A673 (cell line): Measurements from ENCODE around the gene LPP. TPM values are rescaled to one million over a fixed set of nuclear protein-coding genes. Genes with fewer than 3 reads are reported as not detected.
A peak's percentile ranks its signal among the peaks of the same experiment; 100 is the strongest.

Source experiments
- BruUV-seq: library from RNA; stranded (reverse); fragments of 400-500 nt; replicated peaks from 2 replicates; lab custom pipeline; 2021; lab: Mats Ljungman, UMichigan
- CTCF ChIA-PET: fragments of 300-600 bp; sonication (Branson Sonifier 250); formaldehyde crosslinking; loops from one replicate; lab custom pipeline; 2022; ENCODE audit warnings: antibody characterized with exemption; lab: Charles Lee
- POLR2A ChIA-PET: fragments of 300-600 bp; sonication (Branson Sonifier 250); formaldehyde crosslinking; loops from one replicate; lab custom pipeline; 2022; ENCODE audit warnings: antibody characterized with exemption; ENCODE audit not compliant: low non-redundant PET; lab: Charles Lee
- DNase-seq: peaks from one replicate; pipeline ENCODE4 v3.0.0-alpha.2; 2015; ENCODE audit warnings: low spot score
- H3K27ac ChIP-seq: fragments of 200-600 bp; sonication (generic); 2 replicates; pipeline ENCODE4 v1.5.1; 2016; ENCODE audit warnings: mixed run types, low read depth, mild to moderate bottlenecking, mixed read lengths, antibody characterized with exemption, low read length; ENCODE audit not compliant: poor library complexity, severe bottlenecking
- H3K27me3 ChIP-seq: fragments of 200-600 bp; sonication (generic); replicated peaks from 2 replicates; pipeline ENCODE4 v1.6.1; 2017; ENCODE audit warnings: mixed run types, low read depth, mild to moderate bottlenecking, mixed read lengths, antibody characterized with exemption, low read length; ENCODE audit not compliant: insufficient read depth, poor library complexity
- H3K36me3 ChIP-seq: fragments of 200-600 bp; sonication (generic); 2 replicates; pipeline ENCODE4 v1.6.1; 2016; ENCODE audit warnings: mixed run types, mild to moderate bottlenecking, mixed read lengths, antibody characterized with exemption, low read length; ENCODE audit not compliant: insufficient read depth, poor library complexity, severe bottlenecking
- H3K4me1 ChIP-seq: fragments of 200-600 bp; sonication (generic); 2 replicates; pipeline ENCODE4 v1.6.1; 2017; ENCODE audit warnings: mixed run types, mild to moderate bottlenecking, mixed read lengths, antibody characterized with exemption, low read length; ENCODE audit not compliant: insufficient read depth, poor library complexity, severe bottlenecking
- H3K4me3 ChIP-seq: fragments of 200-600 bp; sonication (generic); 2 replicates; pipeline ENCODE4 v1.5.1; 2016; ENCODE audit warnings: low read depth, mixed run types, mild to moderate bottlenecking, mixed read lengths, low read length; ENCODE audit not compliant: poor library complexity, severe bottlenecking
- H3K9me3 ChIP-seq: fragments of 200-600 bp; sonication (generic); 2 replicates; pipeline ENCODE4 v1.6.1; 2016; ENCODE audit warnings: mixed run types, low read depth, mild to moderate bottlenecking, mixed read lengths, antibody characterized with exemption, low read length; ENCODE audit not compliant: poor library complexity, severe bottlenecking
- EZH2 ChIP-seq: fragments of 200-600 bp; sonication (generic); IDR thresholded peaks from 2 replicates; pipeline ENCODE4 v1.6.1; 2017; ENCODE audit warnings: borderline replicate concordance, low read depth, mild to moderate bottlenecking, mixed read lengths, antibody characterized with exemption, low read length; ENCODE audit not compliant: poor library complexity, severe bottlenecking
- intact Hi-C: fragments of 100-400 bp; cut with micrococcal nuclease; formaldehyde crosslinking; loops from one replicate; pipeline ENCODE4 v1.10.0; 2022; ENCODE audit not compliant: unreplicated experiment
- total RNA-seq: library from RNA; stranded (reverse); gene quantifications from 2 replicates; pipeline ENCODE4 v1.2.3, GENCODE V29; 2021
- TF ChIP-seq, protein P1 (sequence below): fragments of 300-800, 200-600 bp; sonication (generic); conservative IDR thresholded peaks from 2 replicates; pipeline ENCODE4 v1.5.1; 2017; ENCODE audit warnings: low read depth, mild to moderate bottlenecking, antibody characterized with exemption, low read length, moderate library complexity, mixed read lengths

The LPP gene
- total RNA-seq, 1 experiment from 2014 or later, result 39.7 TPM

DNA sequence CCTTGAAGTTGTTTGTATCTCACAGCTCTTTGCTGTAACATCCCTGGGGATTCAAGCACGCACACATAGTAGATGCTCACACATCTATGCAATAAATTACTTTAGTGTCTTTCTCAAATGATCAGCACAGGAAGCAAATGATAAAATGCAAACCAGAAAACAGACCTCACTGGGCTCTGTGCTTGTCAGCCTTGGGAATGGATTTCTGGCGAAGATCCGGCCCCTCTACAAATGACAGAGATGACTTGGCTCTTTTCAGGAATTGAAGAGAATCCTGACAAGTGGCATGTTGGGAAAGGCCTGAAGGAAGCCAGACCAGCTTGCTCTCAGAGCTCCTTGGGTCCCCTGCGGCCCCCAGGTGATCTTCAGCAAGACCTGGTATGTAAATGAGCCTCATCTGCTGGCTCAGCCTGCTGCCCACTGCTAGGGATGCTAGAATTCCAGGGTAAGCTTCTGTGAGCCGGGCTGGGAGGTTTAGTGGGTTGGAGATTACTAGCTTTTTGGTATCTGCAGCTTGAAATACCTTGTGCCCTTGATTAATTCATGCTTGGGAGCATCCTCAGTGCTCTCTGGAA lies 54.1 kb downstream of the LPP start:
- Histone ChIP-seq H3K36me3 (no peaks in the 10 kb centered on the region), H3K4me1 (peaks cover 13% of the 10 kb centered on the region), H3K4me3 (no peak overlapping the region), H3K27me3 (no peaks in the 10 kb centered on the region), H3K27ac (peak overlapping the region; percentile 51), H3K9me3 (no peaks in the 10 kb centered on the region)
- DNase-seq, result peak; percentile 41
- intact Hi-C loops, result no loop called here
- POLR2A ChIA-PET, result no interaction called here
- CTCF ChIA-PET, result no interaction called here
- BruUV-seq, result no TSS peak
- TF ChIP-seq, protein P1, sequence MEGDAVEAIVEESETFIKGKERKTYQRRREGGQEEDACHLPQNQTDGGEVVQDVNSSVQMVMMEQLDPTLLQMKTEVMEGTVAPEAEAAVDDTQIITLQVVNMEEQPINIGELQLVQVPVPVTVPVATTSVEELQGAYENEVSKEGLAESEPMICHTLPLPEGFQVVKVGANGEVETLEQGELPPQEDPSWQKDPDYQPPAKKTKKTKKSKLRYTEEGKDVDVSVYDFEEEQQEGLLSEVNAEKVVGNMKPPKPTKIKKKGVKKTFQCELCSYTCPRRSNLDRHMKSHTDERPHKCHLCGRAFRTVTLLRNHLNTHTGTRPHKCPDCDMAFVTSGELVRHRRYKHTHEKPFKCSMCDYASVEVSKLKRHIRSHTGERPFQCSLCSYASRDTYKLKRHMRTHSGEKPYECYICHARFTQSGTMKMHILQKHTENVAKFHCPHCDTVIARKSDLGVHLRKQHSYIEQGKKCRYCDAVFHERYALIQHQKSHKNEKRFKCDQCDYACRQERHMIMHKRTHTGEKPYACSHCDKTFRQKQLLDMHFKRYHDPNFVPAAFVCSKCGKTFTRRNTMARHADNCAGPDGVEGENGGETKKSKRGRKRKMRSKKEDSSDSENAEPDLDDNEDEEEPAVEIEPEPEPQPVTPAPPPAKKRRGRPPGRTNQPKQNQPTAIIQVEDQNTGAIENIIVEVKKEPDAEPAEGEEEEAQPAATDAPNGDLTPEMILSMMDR, result no peak
- no peak for TF ChIP-seq EZH2

DNA sequence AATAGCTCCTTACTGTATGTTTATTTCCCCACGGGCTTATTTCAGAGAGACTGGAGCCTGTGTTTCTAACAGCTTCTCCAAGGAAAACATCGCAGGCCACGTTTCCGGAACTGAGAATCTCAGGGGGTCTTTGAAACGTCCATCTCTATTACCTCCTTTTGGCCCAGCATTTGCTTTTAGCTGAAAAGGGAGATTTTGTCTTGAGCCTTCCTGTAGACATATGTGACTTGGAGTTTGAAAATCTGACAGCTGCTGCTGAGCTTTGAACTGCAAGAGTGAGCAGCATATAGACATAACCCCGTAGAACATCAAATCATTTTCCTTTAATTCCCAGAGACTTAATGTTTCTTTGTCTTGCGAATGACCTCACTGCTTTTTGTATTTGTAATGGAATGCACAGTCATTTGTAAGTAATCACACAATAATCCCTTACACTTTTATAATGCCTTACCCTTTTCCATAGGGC lies 54.6 kb downstream of the LPP start:
- DNase-seq, result peak; percentile 55
- Histone ChIP-seq H3K4me3 (no peak overlapping the region), H3K9me3 (no peaks in the 10 kb centered on the region), H3K4me1 (peaks cover 13% of the 10 kb centered on the region), H3K27ac (peak overlapping the region; percentile 51), H3K27me3 (no peaks in the 10 kb centered on the region), H3K36me3 (no peaks in the 10 kb centered on the region)
- no TSS peak for BruUV-seq
- intact Hi-C loops, result no loop called here
- TF ChIP-seq, protein P1, result no peak
- TF ChIP-seq EZH2, result no peak
- POLR2A ChIA-PET, result interaction anchor here (0.6 kb wide), 1 partner anchor 541 kb away, joined by 3 read pairs; no protein-coding TSS in a partner anchor
- CTCF ChIA-PET, result no interaction called here

DNA sequence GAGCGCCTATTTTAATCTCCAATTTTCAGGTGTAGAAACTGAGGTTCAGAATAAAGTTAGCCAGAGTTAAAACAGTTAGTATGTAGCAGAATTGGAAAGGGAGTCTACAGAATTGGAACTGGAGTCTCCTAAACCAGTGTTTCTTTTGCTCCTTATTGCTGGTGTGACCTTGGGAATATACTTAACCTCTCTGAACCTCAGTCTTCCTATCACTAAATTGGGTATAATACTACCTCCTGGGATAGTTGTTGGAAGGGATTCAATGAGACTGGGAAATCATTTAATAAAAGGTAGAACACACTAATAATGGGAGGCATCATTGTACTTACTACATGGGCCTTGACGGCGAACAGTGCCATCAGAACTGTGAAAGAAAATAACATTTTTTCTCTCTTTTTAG lies 55.1 kb downstream of the LPP start:
- DNase-seq, result no peak
- H3K4me3 ChIP-seq, result no peak overlapping the region
- no peaks in the 10 kb centered on the region for H3K9me3 ChIP-seq
- H3K4me1 ChIP-seq, result peaks cover 13% of the 10 kb centered on the region
- no peak overlapping the region for H3K27ac ChIP-seq
- POLR2A ChIA-PET, result interaction anchor here (0.6 kb wide), 1 partner anchor 540 kb away, joined by 3 read pairs; no protein-coding TSS in a partner anchor
- intact Hi-C loops, result no loop called here
- CTCF ChIA-PET, result no interaction called here
- H3K27me3 ChIP-seq, result no peaks in the 10 kb centered on the region
- no TSS peak for BruUV-seq
- H3K36me3 ChIP-seq, result no peaks in the 10 kb centered on the region
- no peak for TF ChIP-seq EZH2
- TF ChIP-seq, protein P1, result no peak
